ENCODE data around the gene NID1. TPM values are rescaled to one million over a fixed set of nuclear protein-coding genes. Genes with fewer than 3 reads are reported as not detected.

The NID1 gene
- total and polyA plus RNA-seq, 9 of the 15 experiments (the other 6 are each of a cell fraction or from before 2014, with no cell fraction given), result 0.22 TPM; not detected in 8

DNA sequence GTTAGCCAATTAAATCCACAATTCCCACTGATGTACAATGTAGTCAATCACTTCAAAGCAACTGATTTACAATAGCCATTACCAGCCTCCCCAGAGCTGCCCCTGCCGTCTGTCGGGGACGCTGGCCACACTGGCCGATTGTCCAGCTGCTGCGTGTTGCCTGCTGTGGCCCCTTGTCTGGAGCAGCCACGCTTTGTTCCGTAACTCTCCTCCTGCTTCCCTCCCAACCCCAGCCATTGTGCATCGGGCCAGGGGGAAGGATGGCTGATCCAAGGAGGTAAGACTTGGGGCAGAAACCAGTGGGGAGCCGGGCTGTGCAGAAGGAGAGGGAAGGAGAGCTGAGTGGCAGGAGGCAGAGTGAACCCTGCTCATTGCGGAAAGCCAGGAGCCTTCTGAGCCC lies 114.6 kb downstream of the NID1 start:
- intact Hi-C loops (cut with micrococcal nuclease), result no loop called here
- POLR2A ChIA-PET, result no interaction called here
- H3K4me1 ChIP-seq (replicated peaks in 1 of 2; ENCODE audit: control insufficient read depth in 2 of 2, insufficient read depth in 2 of 2, low read length in 2 of 2), result no peaks in the 10 kb centered on the region
- no peak overlapping the region for H3K27ac ChIP-seq (ENCODE audit: extremely low read depth, low read depth, low read length)
- peaks cover 14 to 55% of the 10 kb centered on the region in 2 experiments; a peak in 3 of 5 replicates for H3K27me3 ChIP-seq (ENCODE audit: control insufficient read depth in 2 of 2, insufficient read depth in 2 of 2, low read length in 2 of 2)
- H4K20me1 ChIP-seq (replicated peaks; ENCODE audit: control insufficient read depth, insufficient read depth, low read length), result no peaks in the 10 kb centered on the region
- in situ Hi-C loops (cut with MboI), result no loop called here
- CTCF ChIA-PET (ENCODE audit: low intra/inter-chr PET ratio), result no interaction called here
- under 1% methylated on average over 9 of the region's 10 CpGs for WGBS (ENCODE audit: insufficient coverage, low coverage, missing lambda C conversion rate)
- no peak for DNase-seq (ENCODE audit: extremely low read depth in 1 of 4, low spot score in 3 of 4)
- no peaks in the 10 kb centered on the region for H3K9me3 ChIP-seq (replicated peaks; ENCODE audit: control insufficient read depth, insufficient read depth, low read depth, low read length)
- H2AFZ ChIP-seq (ENCODE audit: low read depth, low read length), result no peak overlapping the region
- H3K4me3 ChIP-seq, result no peak overlapping the region
- H3K4me2 ChIP-seq (ENCODE audit: insufficient read depth, low read length), result no peak overlapping the region
- H3K9ac ChIP-seq (ENCODE audit: insufficient read depth in 1 of 2, low read depth in 2 of 2, low read length in 2 of 2), result no peak overlapping the region
- no peak for FAIRE-seq
- no peaks in the 10 kb centered on the region for H3K79me2 ChIP-seq (ENCODE audit: control insufficient read depth, insufficient read depth, low read length)
- ATAC-seq, result no peak
- no TSS peak for BruUV-seq (replicated peaks)
- no peaks in the 10 kb centered on the region for H3K36me3 ChIP-seq (ENCODE audit: control insufficient read depth, insufficient read depth, low read length)
- H3K9me1 ChIP-seq (ENCODE audit: control insufficient read depth, insufficient read depth, low read length), result no peaks in the 10 kb centered on the region
- TF ChIP-seq, protein P1, sequence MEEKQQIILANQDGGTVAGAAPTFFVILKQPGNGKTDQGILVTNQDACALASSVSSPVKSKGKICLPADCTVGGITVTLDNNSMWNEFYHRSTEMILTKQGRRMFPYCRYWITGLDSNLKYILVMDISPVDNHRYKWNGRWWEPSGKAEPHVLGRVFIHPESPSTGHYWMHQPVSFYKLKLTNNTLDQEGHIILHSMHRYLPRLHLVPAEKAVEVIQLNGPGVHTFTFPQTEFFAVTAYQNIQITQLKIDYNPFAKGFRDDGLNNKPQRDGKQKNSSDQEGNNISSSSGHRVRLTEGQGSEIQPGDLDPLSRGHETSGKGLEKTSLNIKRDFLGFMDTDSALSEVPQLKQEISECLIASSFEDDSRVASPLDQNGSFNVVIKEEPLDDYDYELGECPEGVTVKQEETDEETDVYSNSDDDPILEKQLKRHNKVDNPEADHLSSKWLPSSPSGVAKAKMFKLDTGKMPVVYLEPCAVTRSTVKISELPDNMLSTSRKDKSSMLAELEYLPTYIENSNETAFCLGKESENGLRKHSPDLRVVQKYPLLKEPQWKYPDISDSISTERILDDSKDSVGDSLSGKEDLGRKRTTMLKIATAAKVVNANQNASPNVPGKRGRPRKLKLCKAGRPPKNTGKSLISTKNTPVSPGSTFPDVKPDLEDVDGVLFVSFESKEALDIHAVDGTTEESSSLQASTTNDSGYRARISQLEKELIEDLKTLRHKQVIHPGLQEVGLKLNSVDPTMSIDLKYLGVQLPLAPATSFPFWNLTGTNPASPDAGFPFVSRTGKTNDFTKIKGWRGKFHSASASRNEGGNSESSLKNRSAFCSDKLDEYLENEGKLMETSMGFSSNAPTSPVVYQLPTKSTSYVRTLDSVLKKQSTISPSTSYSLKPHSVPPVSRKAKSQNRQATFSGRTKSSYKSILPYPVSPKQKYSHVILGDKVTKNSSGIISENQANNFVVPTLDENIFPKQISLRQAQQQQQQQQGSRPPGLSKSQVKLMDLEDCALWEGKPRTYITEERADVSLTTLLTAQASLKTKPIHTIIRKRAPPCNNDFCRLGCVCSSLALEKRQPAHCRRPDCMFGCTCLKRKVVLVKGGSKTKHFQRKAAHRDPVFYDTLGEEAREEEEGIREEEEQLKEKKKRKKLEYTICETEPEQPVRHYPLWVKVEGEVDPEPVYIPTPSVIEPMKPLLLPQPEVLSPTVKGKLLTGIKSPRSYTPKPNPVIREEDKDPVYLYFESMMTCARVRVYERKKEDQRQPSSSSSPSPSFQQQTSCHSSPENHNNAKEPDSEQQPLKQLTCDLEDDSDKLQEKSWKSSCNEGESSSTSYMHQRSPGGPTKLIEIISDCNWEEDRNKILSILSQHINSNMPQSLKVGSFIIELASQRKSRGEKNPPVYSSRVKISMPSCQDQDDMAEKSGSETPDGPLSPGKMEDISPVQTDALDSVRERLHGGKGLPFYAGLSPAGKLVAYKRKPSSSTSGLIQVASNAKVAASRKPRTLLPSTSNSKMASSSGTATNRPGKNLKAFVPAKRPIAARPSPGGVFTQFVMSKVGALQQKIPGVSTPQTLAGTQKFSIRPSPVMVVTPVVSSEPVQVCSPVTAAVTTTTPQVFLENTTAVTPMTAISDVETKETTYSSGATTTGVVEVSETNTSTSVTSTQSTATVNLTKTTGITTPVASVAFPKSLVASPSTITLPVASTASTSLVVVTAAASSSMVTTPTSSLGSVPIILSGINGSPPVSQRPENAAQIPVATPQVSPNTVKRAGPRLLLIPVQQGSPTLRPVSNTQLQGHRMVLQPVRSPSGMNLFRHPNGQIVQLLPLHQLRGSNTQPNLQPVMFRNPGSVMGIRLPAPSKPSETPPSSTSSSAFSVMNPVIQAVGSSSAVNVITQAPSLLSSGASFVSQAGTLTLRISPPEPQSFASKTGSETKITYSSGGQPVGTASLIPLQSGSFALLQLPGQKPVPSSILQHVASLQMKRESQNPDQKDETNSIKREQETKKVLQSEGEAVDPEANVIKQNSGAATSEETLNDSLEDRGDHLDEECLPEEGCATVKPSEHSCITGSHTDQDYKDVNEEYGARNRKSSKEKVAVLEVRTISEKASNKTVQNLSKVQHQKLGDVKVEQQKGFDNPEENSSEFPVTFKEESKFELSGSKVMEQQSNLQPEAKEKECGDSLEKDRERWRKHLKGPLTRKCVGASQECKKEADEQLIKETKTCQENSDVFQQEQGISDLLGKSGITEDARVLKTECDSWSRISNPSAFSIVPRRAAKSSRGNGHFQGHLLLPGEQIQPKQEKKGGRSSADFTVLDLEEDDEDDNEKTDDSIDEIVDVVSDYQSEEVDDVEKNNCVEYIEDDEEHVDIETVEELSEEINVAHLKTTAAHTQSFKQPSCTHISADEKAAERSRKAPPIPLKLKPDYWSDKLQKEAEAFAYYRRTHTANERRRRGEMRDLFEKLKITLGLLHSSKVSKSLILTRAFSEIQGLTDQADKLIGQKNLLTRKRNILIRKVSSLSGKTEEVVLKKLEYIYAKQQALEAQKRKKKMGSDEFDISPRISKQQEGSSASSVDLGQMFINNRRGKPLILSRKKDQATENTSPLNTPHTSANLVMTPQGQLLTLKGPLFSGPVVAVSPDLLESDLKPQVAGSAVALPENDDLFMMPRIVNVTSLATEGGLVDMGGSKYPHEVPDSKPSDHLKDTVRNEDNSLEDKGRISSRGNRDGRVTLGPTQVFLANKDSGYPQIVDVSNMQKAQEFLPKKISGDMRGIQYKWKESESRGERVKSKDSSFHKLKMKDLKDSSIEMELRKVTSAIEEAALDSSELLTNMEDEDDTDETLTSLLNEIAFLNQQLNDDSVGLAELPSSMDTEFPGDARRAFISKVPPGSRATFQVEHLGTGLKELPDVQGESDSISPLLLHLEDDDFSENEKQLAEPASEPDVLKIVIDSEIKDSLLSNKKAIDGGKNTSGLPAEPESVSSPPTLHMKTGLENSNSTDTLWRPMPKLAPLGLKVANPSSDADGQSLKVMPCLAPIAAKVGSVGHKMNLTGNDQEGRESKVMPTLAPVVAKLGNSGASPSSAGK (IDR thresholded peaks at IDR 0.05), result no peak
- TF ChIP-seq ZNF165 (CRISPR knock-in tag; IDR thresholded peaks at IDR 0.05; ENCODE audit: borderline replicate concordance) (no peak), GATAD2A (IDR thresholded peaks at IDR 0.05) (no peak), CBX1 (IDR thresholded peaks at IDR 0.05; ENCODE audit: low read depth) (no peak), CSDE1 (IDR thresholded peaks at IDR 0.05) (no peak), ZFPM2 (CRISPR knock-in tag; IDR thresholded peaks at IDR 0.05) (no peak), SAP30 (IDR thresholded peaks at IDR 0.05; ENCODE audit: borderline replicate concordance, insufficient read depth, low read depth, low read length, poor library complexity, severe bottlenecking) (no peak), ZNF212 (CRISPR knock-in tag; IDR thresholded peaks at IDR 0.05) (no peak)

Measured in K562 (cell line).